Measurements from ENCODE around the gene CRACR2A. TPM values are rescaled to one million over a fixed set of nuclear protein-coding genes. Genes with fewer than 3 reads are reported as not detected.

The CRACR2A gene
- polyA plus RNA-seq, 1 donor from 2014 or later, result 2.1 TPM

DNA sequence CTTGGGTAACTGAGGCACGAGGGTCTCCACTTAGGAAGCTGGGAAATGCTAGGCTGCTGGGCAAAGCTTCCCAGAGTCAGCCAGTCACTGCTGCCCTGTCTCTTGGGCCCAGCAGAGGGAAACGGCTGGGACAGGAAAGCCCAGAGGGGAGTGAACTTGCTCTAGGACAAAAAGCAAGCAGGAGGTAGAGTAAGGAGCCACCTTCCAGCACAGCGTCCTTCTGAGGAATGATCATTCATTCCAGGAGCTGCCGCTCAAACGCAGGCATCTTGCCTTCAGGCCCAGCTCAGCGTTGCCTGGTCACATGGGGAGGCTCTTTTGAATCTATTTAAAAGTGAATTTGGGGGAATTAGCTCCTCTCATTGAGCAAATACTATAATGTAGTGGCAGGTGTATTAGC, 118.6 kb downstream of the CRACR2A start:
- no peak overlapping the region for H3K4me2 ChIP-seq (ENCODE audit: low read length)
- H3K27ac ChIP-seq (ENCODE audit: low read length), result no peak overlapping the region
- no peaks in the 10 kb centered on the region for H3K9me3 ChIP-seq (ENCODE audit: low read length)
- H3K4me3 ChIP-seq (ENCODE audit: low read length), result no peak overlapping the region
- H4K20me1 ChIP-seq (ENCODE audit: insufficient read depth), result no peaks in the 10 kb centered on the region
- H3F3A ChIP-seq (ENCODE audit: insufficient read depth, low read length, poor library complexity, severe bottlenecking), result no peaks in the 10 kb centered on the region
- no peaks in the 10 kb centered on the region for H3K9me2 ChIP-seq (ENCODE audit: insufficient read depth, low read length)
- no peak overlapping the region for H2AFZ ChIP-seq (ENCODE audit: low read depth, low read length)
- no peaks in the 10 kb centered on the region for H3K79me2 ChIP-seq (replicated peaks; ENCODE audit: insufficient read depth, low read length)
- H3K36me3 ChIP-seq (ENCODE audit: insufficient read depth, low read length), result no peaks in the 10 kb centered on the region
- H3K9ac ChIP-seq (ENCODE audit: low read length), result no peak overlapping the region
- TF ChIP-seq RAD21 (conservative IDR thresholded peaks at IDR 0.05) (no peak), EP300 (conservative IDR thresholded peaks at IDR 0.05; ENCODE audit: poor library complexity, severe bottlenecking) (no peak), SMC3 (conservative IDR thresholded peaks at IDR 0.05; ENCODE audit: poor library complexity) (no peak), REST (IDR thresholded peaks at IDR 0.05; ENCODE audit: borderline replicate concordance) (no peak), POLR2AphosphoS5 (IDR thresholded peaks at IDR 0.05) (no peak), EZH2 (IDR thresholded peaks at IDR 0.05; ENCODE audit: borderline replicate concordance, insufficient read depth, low read length, poor library complexity, severe bottlenecking) (no peak)
- TF ChIP-seq, protein P1, sequence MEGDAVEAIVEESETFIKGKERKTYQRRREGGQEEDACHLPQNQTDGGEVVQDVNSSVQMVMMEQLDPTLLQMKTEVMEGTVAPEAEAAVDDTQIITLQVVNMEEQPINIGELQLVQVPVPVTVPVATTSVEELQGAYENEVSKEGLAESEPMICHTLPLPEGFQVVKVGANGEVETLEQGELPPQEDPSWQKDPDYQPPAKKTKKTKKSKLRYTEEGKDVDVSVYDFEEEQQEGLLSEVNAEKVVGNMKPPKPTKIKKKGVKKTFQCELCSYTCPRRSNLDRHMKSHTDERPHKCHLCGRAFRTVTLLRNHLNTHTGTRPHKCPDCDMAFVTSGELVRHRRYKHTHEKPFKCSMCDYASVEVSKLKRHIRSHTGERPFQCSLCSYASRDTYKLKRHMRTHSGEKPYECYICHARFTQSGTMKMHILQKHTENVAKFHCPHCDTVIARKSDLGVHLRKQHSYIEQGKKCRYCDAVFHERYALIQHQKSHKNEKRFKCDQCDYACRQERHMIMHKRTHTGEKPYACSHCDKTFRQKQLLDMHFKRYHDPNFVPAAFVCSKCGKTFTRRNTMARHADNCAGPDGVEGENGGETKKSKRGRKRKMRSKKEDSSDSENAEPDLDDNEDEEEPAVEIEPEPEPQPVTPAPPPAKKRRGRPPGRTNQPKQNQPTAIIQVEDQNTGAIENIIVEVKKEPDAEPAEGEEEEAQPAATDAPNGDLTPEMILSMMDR (IDR thresholded peaks at IDR 0.05; ENCODE audit: poor library complexity, severe bottlenecking), result no peak
- H3K27me3 ChIP-seq (ENCODE audit: insufficient read depth, low read depth, low read length), result no peaks in the 10 kb centered on the region

DNA sequence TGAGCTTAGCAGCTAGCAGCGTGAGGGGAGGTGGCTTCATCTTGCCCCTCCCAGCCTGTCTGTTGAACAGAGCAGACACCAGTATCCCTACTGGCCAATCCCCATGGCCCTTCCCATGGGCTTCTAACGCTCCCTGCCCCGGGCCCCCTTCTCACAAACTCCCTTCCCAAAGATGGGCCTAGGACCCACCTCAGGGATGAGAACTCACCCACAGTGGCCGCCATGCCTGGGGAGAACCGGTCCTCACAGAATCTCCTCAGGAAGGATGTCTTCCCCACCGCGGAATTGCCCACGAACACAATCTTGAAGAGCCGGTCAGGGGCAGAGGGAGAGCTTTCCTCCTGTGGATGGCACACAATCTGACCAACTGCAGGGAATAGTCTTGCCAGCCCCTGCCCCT, 119.5 kb downstream of the CRACR2A start:
- Histone ChIP-seq H3F3A (ENCODE audit: insufficient read depth, low read length, poor library complexity, severe bottlenecking) (no peaks in the 10 kb centered on the region), H3K4me3 (ENCODE audit: low read length) (no peak overlapping the region), H3K79me2 (replicated peaks; ENCODE audit: insufficient read depth, low read length) (no peaks in the 10 kb centered on the region), H2AFZ (ENCODE audit: low read depth, low read length) (no peak overlapping the region), H3K4me2 (ENCODE audit: low read length) (no peak overlapping the region), H3K27me3 (ENCODE audit: insufficient read depth, low read depth, low read length) (no peaks in the 10 kb centered on the region), H3K27ac (ENCODE audit: low read length) (no peak overlapping the region), H3K9me2 (ENCODE audit: insufficient read depth, low read length) (no peaks in the 10 kb centered on the region), H3K9me3 (ENCODE audit: low read length) (no peaks in the 10 kb centered on the region), H4K20me1 (ENCODE audit: insufficient read depth) (no peaks in the 10 kb centered on the region), H3K9ac (ENCODE audit: low read length) (no peak overlapping the region), H3K36me3 (ENCODE audit: insufficient read depth, low read length) (no peaks in the 10 kb centered on the region)
- TF ChIP-seq POLR2AphosphoS5 (IDR thresholded peaks at IDR 0.05), result no peak
- no peak for TF ChIP-seq REST (IDR thresholded peaks at IDR 0.05; ENCODE audit: borderline replicate concordance)
- TF ChIP-seq MXI1 (conservative IDR thresholded peaks at IDR 0.05; ENCODE audit: poor library complexity, severe bottlenecking), result no peak
- no peak for TF ChIP-seq EZH2 (IDR thresholded peaks at IDR 0.05; ENCODE audit: borderline replicate concordance, insufficient read depth, low read length, poor library complexity, severe bottlenecking)
- TF ChIP-seq TAF1 (IDR thresholded peaks at IDR 0.05; ENCODE audit: low read depth), result no peak
- TF ChIP-seq, protein P1 (IDR thresholded peaks at IDR 0.05; ENCODE audit: poor library complexity, severe bottlenecking), result no peak
- no peak for TF ChIP-seq SMC3 (conservative IDR thresholded peaks at IDR 0.05; ENCODE audit: poor library complexity)
- no peak for TF ChIP-seq EP300 (conservative IDR thresholded peaks at IDR 0.05; ENCODE audit: poor library complexity, severe bottlenecking)
- TF ChIP-seq RAD21 (conservative IDR thresholded peaks at IDR 0.05), result no peak

Measured in neural cell (in vitro differentiated cells).